Lower leg skin (tissue), 3 donors: ENCODE results near the gene CNOT6L.

Experiments used
- POLR2A ChIP-seq, 2 donors: fragments of 450-650 bp; IDR thresholded peaks; one replicate each; pipeline ENCODE4 v1.6.1; 2016 to 2017; ENCODE audit warnings: antibody characterized with exemption in 2 of 2, mild to moderate bottlenecking in 1 of 2, moderate library complexity in 1 of 2
- TF ChIP-seq, protein P1 (sequence below), 3 donors: fragments of 450-650 bp; IDR thresholded peaks; one replicate each; pipeline ENCODE4 v1.5.1; 2016; ENCODE audit warnings: antibody characterized with exemption in 3 of 3, mild to moderate bottlenecking in 3 of 3, moderate library complexity in 2 of 3

- TF ChIP-seq, protein P1, sequence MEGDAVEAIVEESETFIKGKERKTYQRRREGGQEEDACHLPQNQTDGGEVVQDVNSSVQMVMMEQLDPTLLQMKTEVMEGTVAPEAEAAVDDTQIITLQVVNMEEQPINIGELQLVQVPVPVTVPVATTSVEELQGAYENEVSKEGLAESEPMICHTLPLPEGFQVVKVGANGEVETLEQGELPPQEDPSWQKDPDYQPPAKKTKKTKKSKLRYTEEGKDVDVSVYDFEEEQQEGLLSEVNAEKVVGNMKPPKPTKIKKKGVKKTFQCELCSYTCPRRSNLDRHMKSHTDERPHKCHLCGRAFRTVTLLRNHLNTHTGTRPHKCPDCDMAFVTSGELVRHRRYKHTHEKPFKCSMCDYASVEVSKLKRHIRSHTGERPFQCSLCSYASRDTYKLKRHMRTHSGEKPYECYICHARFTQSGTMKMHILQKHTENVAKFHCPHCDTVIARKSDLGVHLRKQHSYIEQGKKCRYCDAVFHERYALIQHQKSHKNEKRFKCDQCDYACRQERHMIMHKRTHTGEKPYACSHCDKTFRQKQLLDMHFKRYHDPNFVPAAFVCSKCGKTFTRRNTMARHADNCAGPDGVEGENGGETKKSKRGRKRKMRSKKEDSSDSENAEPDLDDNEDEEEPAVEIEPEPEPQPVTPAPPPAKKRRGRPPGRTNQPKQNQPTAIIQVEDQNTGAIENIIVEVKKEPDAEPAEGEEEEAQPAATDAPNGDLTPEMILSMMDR (IDR thresholded peaks at IDR 0.05) = no peak
- TF ChIP-seq POLR2A (IDR thresholded peaks at IDR 0.05) = no peak
Measured at GRCh38 chr4:77699731-77700210, 119.4 kb downstream of the CNOT6L start.
